Kidney capillary endothelial cell (primary cell): ENCODE results near the gene PRKCB.

Experiments
- DNase-seq: peaks from one replicate; pipeline ENCODE4 v3.0.0-alpha.2; 2018; ENCODE audit warnings: low spot score

PRKCB gene

GRCh38 chr16:23943604-23944003 lies 107.8 kb downstream of the PRKCB start:
- no peak for DNase-seq

GRCh38 chr16:23944381-23944780 lies 108.6 kb downstream of the PRKCB start:
- DNase-seq: no peak

- DNase-seq: no peak
These were observed 109.5 kb downstream of the PRKCB start for GRCh38 chr16:23945243-23945642.

DNA sequence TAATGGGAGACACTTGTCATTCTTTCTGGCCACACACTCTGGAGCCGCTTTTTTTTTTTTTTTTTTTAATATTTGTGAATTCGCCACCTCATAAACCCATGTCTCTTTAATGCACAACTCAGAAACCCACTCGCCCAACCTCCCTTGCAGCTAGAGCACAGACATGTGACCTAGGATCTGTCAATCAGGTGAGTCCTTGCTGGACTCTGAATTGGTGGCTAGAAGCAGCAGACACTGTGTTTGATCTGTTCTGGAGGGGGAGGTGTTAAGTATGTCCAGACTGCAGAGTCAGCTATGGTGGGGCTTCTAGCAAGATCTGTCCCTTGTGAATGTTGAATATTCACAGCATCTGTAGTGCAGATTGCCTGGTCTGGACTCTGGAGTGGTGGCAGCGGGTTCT lies 112.1 kb downstream of the PRKCB start:
- no peak for DNase-seq

GRCh38 chr16:23948949-23949411 lies 113.2 kb downstream of the PRKCB start:
- DNase-seq: no peak

DNA sequence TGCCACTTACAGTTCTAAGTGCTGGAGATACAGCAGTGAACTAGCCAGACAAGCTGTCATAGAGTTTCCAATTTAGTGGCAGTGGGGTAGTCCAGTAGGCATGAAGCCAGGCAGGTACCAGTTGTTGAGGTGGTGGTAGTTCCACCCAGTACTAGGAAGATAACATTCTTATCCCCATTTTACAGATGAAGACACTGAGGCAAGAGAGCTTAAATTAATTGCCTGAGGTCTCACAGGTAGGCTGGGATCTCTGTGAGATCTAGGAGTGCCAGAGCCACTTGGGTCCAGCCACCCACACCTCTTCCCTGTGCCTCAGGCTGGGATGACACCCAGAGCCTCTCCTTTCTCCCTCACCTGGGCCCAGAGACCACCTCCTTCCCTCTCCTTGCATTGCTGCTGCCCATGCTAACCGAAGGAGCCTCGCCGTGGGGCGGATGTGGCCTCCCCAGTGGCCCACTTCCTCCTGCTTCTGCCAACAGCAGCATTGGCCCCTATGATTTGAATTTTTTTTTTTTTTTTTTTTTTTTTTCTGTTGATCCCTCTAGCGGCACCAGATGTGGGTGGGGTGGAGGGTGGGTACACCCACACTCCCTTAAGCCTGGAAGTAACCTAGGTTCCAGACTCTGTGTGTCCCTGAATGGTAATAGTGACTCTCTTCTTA lies 114.0 kb downstream of the PRKCB start:
- DNase-seq: no peak

DNA sequence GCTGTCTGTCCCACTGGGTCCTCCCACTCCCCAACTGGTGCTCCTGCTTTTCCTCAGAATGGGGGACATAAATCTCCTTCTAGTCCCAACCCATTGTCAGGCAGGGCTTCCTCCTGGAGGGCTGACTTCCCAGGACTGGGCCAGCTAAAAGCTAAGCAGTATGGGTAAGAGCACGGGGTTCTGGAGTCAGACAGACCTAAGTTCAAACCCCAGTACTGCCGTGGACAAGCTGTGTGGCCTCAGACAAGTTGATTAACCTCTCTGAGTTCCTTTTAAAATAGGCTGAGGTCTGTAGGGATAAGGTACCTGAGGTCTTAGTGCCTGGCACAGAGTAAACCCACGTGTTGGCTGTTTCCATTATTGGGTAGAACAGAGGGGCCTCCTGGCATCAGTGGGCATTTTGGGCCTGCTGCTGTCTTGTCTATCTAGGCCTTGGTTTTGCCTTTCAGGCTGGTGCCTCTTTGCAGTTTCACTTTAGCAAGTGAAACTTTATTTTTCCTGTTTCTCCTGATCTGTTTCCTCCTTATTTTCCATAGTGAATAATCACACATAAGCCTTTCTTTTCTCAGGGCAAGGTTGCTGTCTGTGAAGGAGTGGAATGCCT lies 114.6 kb downstream of the PRKCB start:
- DNase-seq: no peak

DNA sequence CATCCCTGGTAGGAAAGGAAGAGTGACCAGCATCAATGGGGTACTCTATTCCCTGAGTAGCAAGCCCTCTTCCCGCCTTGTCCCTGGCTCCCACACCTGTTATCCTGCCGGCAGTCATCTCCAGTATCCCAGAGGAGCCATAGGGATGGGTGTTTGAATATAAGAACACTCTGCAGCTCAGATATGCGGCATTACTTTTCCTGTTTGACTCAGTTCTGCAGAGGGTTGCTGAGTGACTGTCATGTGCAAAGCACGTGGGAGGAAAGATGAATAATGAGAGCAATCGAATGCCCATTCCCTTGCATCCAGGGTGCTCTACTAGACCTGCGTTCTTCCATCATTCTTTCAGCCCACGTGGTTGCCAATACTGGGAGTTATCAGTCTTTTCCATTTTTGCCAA lies 115.1 kb downstream of the PRKCB start:
- DNase-seq: no peak

GRCh38 chr16:23952128-23952970 lies 116.6 kb downstream of the PRKCB start:
- DNase-seq: no peak

GRCh38 chr16:23952971-23953300 lies 117.2 kb downstream of the PRKCB start:
- no peak for DNase-seq

GRCh38 chr16:23953476-23953875 lies 117.7 kb downstream of the PRKCB start:
- no peak for DNase-seq

- DNase-seq: no peak
These were observed 119.3 kb downstream of the PRKCB start for GRCh38 chr16:23955088-23955487.

GRCh38 chr16:23957287-23957686 lies 121.5 kb downstream of the PRKCB start:
- no peak for DNase-seq

- no peak for DNase-seq
These were observed 123.4 kb downstream of the PRKCB start for GRCh38 chr16:23959072-23959751.

DNA sequence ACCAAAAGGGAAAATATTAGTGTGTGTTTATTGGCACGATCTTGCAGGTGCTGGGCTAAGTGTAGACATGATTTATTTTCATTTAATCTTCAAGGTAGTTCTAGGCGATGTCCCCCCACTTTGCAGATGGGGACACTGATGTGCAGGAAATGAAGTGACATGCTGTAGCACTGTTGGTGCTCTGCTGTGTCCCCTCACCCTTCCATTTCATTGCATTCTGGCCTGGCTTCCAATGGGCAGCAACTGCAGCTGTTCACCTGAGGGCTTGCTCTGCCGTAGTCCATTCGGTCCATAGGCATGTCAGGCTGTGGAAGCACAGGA lies 123.9 kb downstream of the PRKCB start:
- no peak for DNase-seq

- no peak for DNase-seq
These were observed 124.5 kb downstream of the PRKCB start for GRCh38 chr16:23960081-23960885.

GRCh38 chr16:23962001-23962400 lies 126.2 kb downstream of the PRKCB start:
- DNase-seq: no peak

GRCh38 chr16:23964136-23964535 lies 128.4 kb downstream of the PRKCB start:
- DNase-seq: no peak

DNA sequence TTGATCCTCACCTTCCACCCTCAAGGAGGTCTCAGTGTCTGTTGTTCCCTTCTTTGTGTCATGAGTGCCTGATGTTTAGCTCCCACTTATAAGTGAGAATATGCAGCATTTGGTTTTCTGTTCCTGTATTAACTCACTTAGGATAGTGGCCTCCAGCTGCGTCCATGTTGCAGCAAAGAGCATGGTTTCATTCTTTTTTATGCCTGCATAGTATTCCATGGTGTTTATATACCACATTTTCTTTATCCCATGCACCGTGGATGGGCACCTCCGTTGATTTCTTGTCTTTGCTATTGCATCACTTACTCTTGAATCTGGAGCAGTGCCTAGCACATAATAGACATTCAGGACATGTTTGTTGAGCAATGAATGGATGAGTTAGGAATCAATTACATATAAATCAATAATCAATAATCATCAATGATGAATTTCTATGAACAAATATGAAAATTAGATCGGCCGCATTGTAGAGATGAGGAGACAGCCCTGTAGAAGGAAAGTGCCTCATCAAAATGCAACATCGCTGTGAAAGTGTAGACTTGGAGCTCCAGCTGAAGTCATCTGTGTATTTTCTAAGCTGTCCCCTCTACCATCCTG lies 129.5 kb downstream of the PRKCB start:
- no peak for DNase-seq

- no peak for DNase-seq
These were observed 131.0 kb downstream of the PRKCB start for GRCh38 chr16:23966597-23967394.

- DNase-seq: no peak
These were observed 132.0 kb downstream of the PRKCB start for GRCh38 chr16:23967775-23968174.
